ENCODE data around the gene NCOA3. TPM values are rescaled to one million over a fixed set of nuclear protein-coding genes. Genes with fewer than 3 reads are reported as not detected.

NCOA3 gene
- polyA plus RNA-seq, 1 of the 3 experiments (the other 2 are of a cell fraction): 5.8 TPM

GRCh38 chr20:47509685-47510084 lies 8.0 kb downstream of the NCOA3 start:
- CTCF ChIA-PET: no interaction called here
- H4K20me1 ChIP-seq (ENCODE audit: insufficient read depth): peaks cover 19% of the 10 kb centered on the region; the same call in 1 of the 2 replicates
- H3K79me2 ChIP-seq (ENCODE audit: insufficient read depth): peaks cover 95% of the 10 kb centered on the region
- no peak for TF ChIP-seq EZH2phosphoT487 (IDR thresholded peaks at IDR 0.05; ENCODE audit: borderline replicate concordance, low read depth)
- no peak for TF ChIP-seq USF2 (IDR thresholded peaks at IDR 0.05; ENCODE audit: borderline replicate concordance, low read depth, low read length)
- no peak for TF ChIP-seq MXI1 (IDR thresholded peaks at IDR 0.05; ENCODE audit: low read depth, low read length)
- no peak for TF ChIP-seq FOSL2 (IDR thresholded peaks at IDR 0.05; ENCODE audit: borderline replicate concordance, low read depth)
- no peak overlapping the region for H3K27ac ChIP-seq (ENCODE audit: low read depth in 2 of 2, low read length in 1 of 2)
- 100% methylated on average over 1 of the region's 1 CpG for WGBS (ENCODE audit: low lambda C conversion rate)
- H3K36me3 ChIP-seq (replicated peaks in 1 of 2; ENCODE audit: control insufficient read depth in 1 of 2, insufficient read depth in 2 of 2, low read length in 1 of 2): no peaks in the 10 kb centered on the region
- no peaks in the 10 kb centered on the region for H3K9me3 ChIP-seq
- H2AFZ ChIP-seq (ENCODE audit: low read depth): no peak overlapping the region
- H3K9me2 ChIP-seq: no peaks in the 10 kb centered on the region
- POLR2A ChIA-PET: no interaction called here
- H3K9ac ChIP-seq: no peak overlapping the region
- no peaks in the 10 kb centered on the region for H3K27me3 ChIP-seq (ENCODE audit: insufficient read depth)
- DNase-seq: no peak
- H3K4me1 ChIP-seq (ENCODE audit: control insufficient read depth in 1 of 2, insufficient read depth in 2 of 2, low read depth in 1 of 2, low read length in 1 of 2): no peaks in the 10 kb centered on the region
- peaks cover 2% of the 10 kb centered on the region for H3F3A ChIP-seq (replicated peaks; ENCODE audit: insufficient read depth)
- no peak overlapping the region for H3K4me3 ChIP-seq (ENCODE audit: low read depth in 2 of 2, low read length in 1 of 2)
- H3K4me2 ChIP-seq: no peak overlapping the region

GRCh38 chr20:47515843-47516242 lies 14.2 kb downstream of the NCOA3 start:
- Histone ChIP-seq H3K27ac (ENCODE audit: low read depth in 2 of 2, low read length in 1 of 2) (no peak overlapping the region), H3K9me2 (no peaks in the 10 kb centered on the region), H2AFZ (ENCODE audit: low read depth) (no peak overlapping the region), H4K20me1 (ENCODE audit: insufficient read depth) (peaks cover 4% of the 10 kb centered on the region; the same call in 1 of the 2 replicates), H3K9ac (no peak overlapping the region), H3K4me1 (ENCODE audit: control insufficient read depth in 1 of 2, insufficient read depth in 2 of 2, low read depth in 1 of 2, low read length in 1 of 2) (no peaks in the 10 kb centered on the region), H3K4me3 (ENCODE audit: low read depth in 2 of 2, low read length in 1 of 2) (no peak overlapping the region), H3K4me2 (no peak overlapping the region), H3F3A (replicated peaks; ENCODE audit: insufficient read depth) (peaks cover 8% of the 10 kb centered on the region), H3K9me3 (no peaks in the 10 kb centered on the region), H3K79me2 (ENCODE audit: insufficient read depth) (peaks cover 80% of the 10 kb centered on the region), H3K36me3 (replicated peaks in 1 of 2; ENCODE audit: control insufficient read depth in 1 of 2, insufficient read depth in 2 of 2, low read length in 1 of 2) (peaks cover 0 to 13% of the 10 kb centered on the region in 2 experiments), H3K27me3 (ENCODE audit: insufficient read depth) (no peaks in the 10 kb centered on the region)
- ChIA-PET POLR2A (no interaction called here), CTCF (interaction anchor here (1.5 kb wide), 1 partner anchor 13 kb away, joined by 3 read pairs; no protein-coding TSS in a partner anchor)
- no peak for DNase-seq
- WGBS (ENCODE audit: low lambda C conversion rate): 100% methylated on average over 1 of the region's 1 CpG
- TF ChIP-seq RXRA (IDR thresholded peaks at IDR 0.05; ENCODE audit: borderline replicate concordance, low read depth) (no peak), EZH2phosphoT487 (IDR thresholded peaks at IDR 0.05; ENCODE audit: borderline replicate concordance, low read depth) (no peak)

GRCh38 chr20:47521059-47521808 lies 19.5 kb downstream of the NCOA3 start:
- Histone ChIP-seq H3K9me3 (no peaks in the 10 kb centered on the region; the same call in 1 of the 2 replicates), H2AFZ (ENCODE audit: low read depth) (no peak overlapping the region), H3K4me2 (no peak overlapping the region), H3K36me3 (replicated peaks in 1 of 2; ENCODE audit: control insufficient read depth in 1 of 2, insufficient read depth in 2 of 2, low read length in 1 of 2) (peaks cover 0 to 16% of the 10 kb centered on the region in 2 experiments), H4K20me1 (ENCODE audit: insufficient read depth) (peaks cover 4% of the 10 kb centered on the region; the same call in 1 of the 2 replicates), H3K4me3 (ENCODE audit: low read depth in 2 of 2, low read length in 1 of 2) (no peak overlapping the region; a peak in 1 of 4 replicates), H3K27ac (ENCODE audit: low read depth in 2 of 2, low read length in 1 of 2) (no peak overlapping the region), H3K79me2 (ENCODE audit: insufficient read depth) (peaks cover 63% of the 10 kb centered on the region), H3F3A (replicated peaks; ENCODE audit: insufficient read depth) (peaks cover 12% of the 10 kb centered on the region), H3K4me1 (ENCODE audit: control insufficient read depth in 1 of 2, insufficient read depth in 2 of 2, low read depth in 1 of 2, low read length in 1 of 2) (no peaks in the 10 kb centered on the region), H3K9me2 (no peaks in the 10 kb centered on the region), H3K9ac (no peak overlapping the region), H3K27me3 (ENCODE audit: insufficient read depth) (no peaks in the 10 kb centered on the region)
- WGBS (ENCODE audit: low lambda C conversion rate): 96% methylated on average over 19 of the region's 19 CpGs
- TF ChIP-seq CTCF (IDR thresholded peaks at IDR 0.05): peak; percentile 28; the same call in 1 of the 2 replicates
- no peak for TF ChIP-seq SIN3A (IDR thresholded peaks at IDR 0.05; ENCODE audit: borderline replicate concordance, low read depth, low read length)
- ChIA-PET CTCF (interaction anchor here (0.7 kb wide), 1 partner anchor 350 kb away, joined by 3 read pairs; no protein-coding TSS in a partner anchor), POLR2A (no interaction called here)
- no peak for DNase-seq

Data from SK-N-SH (cell line).